Transverse colon (tissue), 4 donors: Measurements from ENCODE around the gene RBM48. TPM values are rescaled to one million over a fixed set of nuclear protein-coding genes. Genes with fewer than 3 reads are reported as not detected.

ENCODE experiments used
- DNase-seq: peaks from one replicate; pipeline ENCODE4 v3.0.0-alpha.2; 2019
- H3K27ac ChIP-seq, 4 donors: fragments of 200-600 bp; sonication (generic); 2 replicates each; pipeline ENCODE4 v1.5.1; 2016 to 2018; ENCODE audit warnings: inconsistent platforms in 4 of 4
- H3K27me3 ChIP-seq: fragments of 200-600 bp; sonication (generic); 2 replicates; pipeline ENCODE4 v1.5.1; 2017; ENCODE audit warnings: inconsistent platforms
- H3K36me3 ChIP-seq, 4 donors: fragments of 200-600 bp; sonication (generic); 2 replicates each; pipeline ENCODE4 v1.5.1; 2017 to 2019; ENCODE audit warnings: inconsistent platforms in 4 of 4
- H3K4me1 ChIP-seq, 4 donors: fragments of 200-600 bp; sonication (generic); 2 replicates each; pipeline ENCODE4 v1.5.1; 2017 to 2020; ENCODE audit warnings: inconsistent platforms in 4 of 4
- H3K4me3 ChIP-seq, 4 donors: fragments of 200-600 bp; sonication (generic); 1 replicate in 1 of 4; 2 replicates in 3 of 4; pipeline versions ENCODE4 v1.5.1 to v1.6.1; 2017 to 2019; ENCODE audit warnings: inconsistent platforms in 4 of 4
- H3K9me3 ChIP-seq, 2 donors: fragments of 200-600 bp; sonication (generic); 2 replicates each; pipeline ENCODE4 v1.5.1; 2017 to 2019; ENCODE audit warnings: inconsistent platforms in 2 of 2
- EP300 ChIP-seq: sonication (generic); formaldehyde crosslinking; IDR thresholded peaks from one replicate; pipeline ENCODE4 v1.6.1; 2017; ENCODE audit warnings: antibody characterized with exemption, low read depth
- POLR2A ChIP-seq: fragments of 450-650 bp; IDR thresholded peaks from one replicate; pipeline ENCODE4 v1.6.1; 2016; ENCODE audit warnings: antibody characterized with exemption, mild to moderate bottlenecking, moderate library complexity
- POLR2AphosphoS5 ChIP-seq, 3 donors: sonication (generic); formaldehyde crosslinking; IDR thresholded peaks; one replicate each; pipeline ENCODE4 v1.6.1; 2016; ENCODE audit warnings: antibody characterized with exemption in 3 of 3
- WGBS, 2 donors: methylation state at CpG; one replicate each; pipeline ENCODE4 v1.1.5; 2018; ENCODE audit warnings: low coverage in 1 of 2; 5-methylcytosine and 5-hydroxymethylcytosine counted together
- in situ Hi-C, 4 donors: fragments of 200-750 bp; cut with MboI; loops; one replicate each; pipeline versions ENCODE4 v1.15.0 to v1.15.1; 2017; ENCODE audit warnings: low sequenced_read_pairs in 3 of 4, low pct_ligation_motif_present in 1 of 4, low pct_unique_long_range_greater_than_20kb in 1 of 4
- intact Hi-C: fragments of 100-400 bp; cut with DNase I; formaldehyde crosslinking; loops from one replicate; pipeline ENCODE4 v1.15.1; 2023; ENCODE audit warnings: low total_unique reads
- total RNA-seq, 4 donors: library from RNA; depleted of rRNA; stranded (reverse); fragments of >200 nt; gene quantifications; one replicate each; pipeline ENCODE4 v1.1.0, GENCODE V29; 2016
- TF ChIP-seq, protein P1 (sequence below), 5 experiments: fragments of 200-600 bp in 3 of 5; fragments of 450-650 bp in 2 of 5; sonication (generic) in 3 of 5; IDR thresholded peaks; 1 replicate in 2 of 5; 2 replicates in 3 of 5; pipeline ENCODE4 v1.5.1; 2016 to 2017; ENCODE audit warnings: antibody characterized with exemption in 5 of 5, inconsistent platforms in 3 of 5, mild to moderate bottlenecking in 2 of 5, moderate library complexity in 1 of 5

Gene RBM48
- total RNA-seq, 4 donors from 2014 or later, result 11.5 to 19.8 (median 16.0) TPM

DNA sequence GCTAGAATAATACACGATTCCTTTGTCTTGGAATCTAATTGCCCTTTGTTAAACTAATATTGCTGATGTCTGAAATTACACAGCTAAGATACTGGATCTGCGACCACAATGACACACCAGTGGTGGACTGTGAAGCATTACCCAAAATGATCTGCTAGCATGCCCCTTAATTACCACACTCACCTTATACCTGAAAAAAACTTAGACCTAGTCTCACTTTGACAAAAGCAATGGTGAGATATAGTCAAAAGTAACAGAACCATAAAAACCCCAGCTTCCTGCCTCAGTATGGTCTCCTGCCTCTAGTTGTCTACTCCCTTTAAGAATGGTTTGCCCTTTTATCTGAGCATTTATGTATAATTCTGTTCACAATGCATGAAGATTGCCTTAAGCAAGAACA lies 30.0 kb upstream of the RBM48 start:
- TF ChIP-seq POLR2A (no peak), POLR2AphosphoS5 (IDR thresholded peaks at IDR 0.05) (no peak), EP300 (no peak)
- TF ChIP-seq, protein P1, sequence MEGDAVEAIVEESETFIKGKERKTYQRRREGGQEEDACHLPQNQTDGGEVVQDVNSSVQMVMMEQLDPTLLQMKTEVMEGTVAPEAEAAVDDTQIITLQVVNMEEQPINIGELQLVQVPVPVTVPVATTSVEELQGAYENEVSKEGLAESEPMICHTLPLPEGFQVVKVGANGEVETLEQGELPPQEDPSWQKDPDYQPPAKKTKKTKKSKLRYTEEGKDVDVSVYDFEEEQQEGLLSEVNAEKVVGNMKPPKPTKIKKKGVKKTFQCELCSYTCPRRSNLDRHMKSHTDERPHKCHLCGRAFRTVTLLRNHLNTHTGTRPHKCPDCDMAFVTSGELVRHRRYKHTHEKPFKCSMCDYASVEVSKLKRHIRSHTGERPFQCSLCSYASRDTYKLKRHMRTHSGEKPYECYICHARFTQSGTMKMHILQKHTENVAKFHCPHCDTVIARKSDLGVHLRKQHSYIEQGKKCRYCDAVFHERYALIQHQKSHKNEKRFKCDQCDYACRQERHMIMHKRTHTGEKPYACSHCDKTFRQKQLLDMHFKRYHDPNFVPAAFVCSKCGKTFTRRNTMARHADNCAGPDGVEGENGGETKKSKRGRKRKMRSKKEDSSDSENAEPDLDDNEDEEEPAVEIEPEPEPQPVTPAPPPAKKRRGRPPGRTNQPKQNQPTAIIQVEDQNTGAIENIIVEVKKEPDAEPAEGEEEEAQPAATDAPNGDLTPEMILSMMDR (IDR thresholded peaks at IDR 0.05), result no peak
- WGBS, 2 donors, result 82 to 94% methylated on average over 2 of the region's 2 CpGs
- Histone ChIP-seq H3K27me3 (no peaks in the 10 kb centered on the region), H3K36me3 (peaks cover 0 to 67% (median 7%) of the 10 kb centered on the region in 4 donors), H3K27ac (no peak overlapping the region), H3K9me3 (no peaks in the 10 kb centered on the region), H3K4me3 (no peak overlapping the region), H3K4me1 (no peaks in the 10 kb centered on the region)
- intact Hi-C loops (no loop called here), in situ Hi-C loops (no loop called here)
- no peak for DNase-seq

GRCh38 chr7:92503767-92504166 lies 24.8 kb upstream of the RBM48 start:
- Histone ChIP-seq H3K9me3 (no peaks in the 10 kb centered on the region), H3K27me3 (no peaks in the 10 kb centered on the region), H3K27ac (no peak overlapping the region), H3K36me3 (peaks cover 0 to 51% (median 9%) of the 10 kb centered on the region in 4 donors), H3K4me3 (no peak overlapping the region), H3K4me1 (no peaks in the 10 kb centered on the region)
- TF ChIP-seq POLR2A (no peak), EP300 (no peak), POLR2AphosphoS5 (IDR thresholded peaks at IDR 0.05) (no peak)
- TF ChIP-seq, protein P1 (IDR thresholded peaks at IDR 0.05), result no peak
- in situ Hi-C loops (no loop called here), intact Hi-C loops (no loop called here)
- no peak for DNase-seq
- 87 to 90% methylated on average over 2 of the region's 2 CpGs for WGBS, 2 donors

- Histone ChIP-seq H3K4me3 (no peak overlapping the region), H3K27ac (no peak overlapping the region), H3K9me3 (no peaks in the 10 kb centered on the region), H3K36me3 (peaks cover 0 to 47% (median 9%) of the 10 kb centered on the region in 4 donors), H3K27me3 (no peaks in the 10 kb centered on the region), H3K4me1 (no peaks in the 10 kb centered on the region)
- DNase-seq, result no peak
- intact Hi-C loops, result no loop called here
- WGBS, 2 donors, result 94 to 100% methylated on average over 2 to 3 of the region's 3 CpGs
- TF ChIP-seq POLR2A (no peak), EP300 (no peak), POLR2AphosphoS5 (IDR thresholded peaks at IDR 0.05) (no peak)
- TF ChIP-seq, protein P1 (IDR thresholded peaks at IDR 0.05), result no peak
- in situ Hi-C loops, result no loop called here
Observed at GRCh38 chr7:92504563-92504962, 24.0 kb upstream of the RBM48 start.

DNA sequence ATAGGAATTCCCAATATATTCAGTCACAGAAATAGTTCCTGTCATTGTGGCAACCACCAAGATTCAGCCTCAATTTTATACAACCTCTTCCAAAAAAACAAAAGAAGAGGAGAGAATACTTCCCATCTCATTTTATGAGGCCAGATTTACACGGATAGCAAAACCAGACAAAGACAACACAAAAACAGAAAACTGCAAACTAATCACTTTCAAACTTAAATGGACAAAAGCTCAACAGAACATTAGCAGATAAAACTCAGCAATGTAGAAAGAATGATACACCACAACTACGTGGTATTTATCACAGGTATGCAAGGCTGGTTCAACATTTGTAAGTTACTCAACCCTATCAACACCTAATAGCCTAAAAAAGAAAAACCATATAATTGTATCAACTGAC lies 22.2 kb upstream of the RBM48 start:
- H3K27ac ChIP-seq, result no peak overlapping the region
- in situ Hi-C loops (no loop called here), intact Hi-C loops (no loop called here)
- TF ChIP-seq POLR2AphosphoS5 (IDR thresholded peaks at IDR 0.05), result no peak
- TF ChIP-seq, protein P1 (IDR thresholded peaks at IDR 0.05), result no peak
- no peak for TF ChIP-seq POLR2A
- no peak for TF ChIP-seq EP300
- H3K27me3 ChIP-seq, result no peaks in the 10 kb centered on the region
- H3K9me3 ChIP-seq, result no peaks in the 10 kb centered on the region
- no peak overlapping the region for H3K4me3 ChIP-seq
- WGBS, 2 donors, result 88 to 96% methylated on average over 2 of the region's 2 CpGs
- H3K4me1 ChIP-seq, result no peaks in the 10 kb centered on the region
- no peak for DNase-seq
- H3K36me3 ChIP-seq, result peaks cover 0 to 38% (median 7%) of the 10 kb centered on the region in 4 donors
